Activated T-cell treated with anti-CD3 and anti-CD28 coated beads for 48 hours (primary cell): ENCODE results near the gene BDH2.

ENCODE experiments used
- DNase-seq: peaks from one replicate; pipeline ENCODE4 v3.0.0-alpha.2; 2020; ENCODE audit warnings: low read depth

The BDH2 gene

DNA sequence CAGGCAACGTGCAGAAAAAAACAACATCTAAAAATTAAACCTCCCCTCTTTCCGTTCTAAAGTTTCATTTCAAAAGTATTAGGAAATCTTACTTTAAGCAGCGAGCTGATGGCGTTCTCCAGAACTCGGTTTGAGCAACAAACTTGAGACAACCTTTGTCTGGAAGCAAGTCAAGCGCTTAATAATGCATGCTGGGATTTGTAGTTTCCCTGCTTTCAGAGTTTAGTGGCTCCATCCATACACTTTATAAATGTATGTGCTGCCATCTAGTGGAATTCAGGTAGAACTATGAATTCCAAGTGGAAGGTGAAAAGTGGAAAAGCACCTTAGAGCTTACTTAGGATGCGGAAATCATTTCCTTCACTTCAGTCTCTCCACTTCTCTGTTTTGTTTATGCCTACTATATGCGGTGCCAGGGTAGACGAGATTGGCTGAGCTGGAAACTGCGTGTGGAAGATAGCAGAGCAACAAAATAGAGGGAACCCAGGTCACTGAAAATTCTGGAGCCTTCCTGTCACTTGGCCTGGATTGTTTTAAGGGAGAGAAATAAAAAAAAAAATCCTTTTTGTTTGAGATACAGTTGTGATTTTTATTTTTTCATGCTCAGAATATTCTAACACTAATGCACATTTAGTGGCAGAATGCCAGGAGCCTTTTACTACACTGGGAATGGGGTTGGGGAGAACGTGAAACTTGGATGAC is at the start of gene BDH2:
BDH2 (minus strand) TSS at position 144 of the 702 bp plus-strand sequence. CDS start 3,580 bp downstream, outside the sequence.
- no peak for DNase-seq

DNA sequence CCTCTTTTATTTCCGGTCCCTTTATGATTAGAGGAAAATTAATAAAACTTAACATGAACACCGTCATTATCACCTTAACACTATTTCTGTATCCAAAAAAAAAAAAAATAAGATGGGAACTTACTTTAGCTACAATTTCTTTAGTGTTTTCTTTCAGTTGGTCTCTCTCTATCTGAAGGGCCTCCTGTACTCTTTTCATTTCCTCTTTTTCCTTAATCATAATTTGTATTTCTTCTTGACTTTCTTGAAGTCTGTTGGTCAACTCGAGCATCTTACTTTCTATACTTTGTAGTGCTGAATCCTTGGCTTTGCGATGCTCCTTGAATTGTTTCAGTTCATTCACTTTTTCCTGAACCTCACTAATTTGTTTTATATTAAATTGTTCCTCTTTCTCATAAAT is 45.3 kb upstream of the BDH2 start:
- DNase-seq, result no peak

DNA sequence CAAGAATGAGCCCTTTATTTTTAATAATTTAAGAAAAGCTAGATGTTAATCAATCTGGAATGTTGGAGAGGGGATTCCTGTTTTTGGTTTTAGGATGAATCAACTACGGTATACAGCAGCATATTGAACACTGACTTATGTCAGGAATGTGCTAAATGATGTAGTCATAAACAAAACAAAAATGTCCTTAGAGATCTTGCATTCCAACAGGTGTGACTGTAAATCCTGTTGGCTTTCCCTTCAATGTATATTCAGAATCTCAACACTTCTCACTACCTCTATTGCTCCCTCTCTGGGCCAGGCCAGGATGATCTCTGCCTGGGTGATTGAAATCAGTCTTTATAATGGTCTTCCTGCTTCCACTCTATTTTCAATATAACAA is 37.8 kb upstream of the BDH2 start:
- no peak for DNase-seq

DNA sequence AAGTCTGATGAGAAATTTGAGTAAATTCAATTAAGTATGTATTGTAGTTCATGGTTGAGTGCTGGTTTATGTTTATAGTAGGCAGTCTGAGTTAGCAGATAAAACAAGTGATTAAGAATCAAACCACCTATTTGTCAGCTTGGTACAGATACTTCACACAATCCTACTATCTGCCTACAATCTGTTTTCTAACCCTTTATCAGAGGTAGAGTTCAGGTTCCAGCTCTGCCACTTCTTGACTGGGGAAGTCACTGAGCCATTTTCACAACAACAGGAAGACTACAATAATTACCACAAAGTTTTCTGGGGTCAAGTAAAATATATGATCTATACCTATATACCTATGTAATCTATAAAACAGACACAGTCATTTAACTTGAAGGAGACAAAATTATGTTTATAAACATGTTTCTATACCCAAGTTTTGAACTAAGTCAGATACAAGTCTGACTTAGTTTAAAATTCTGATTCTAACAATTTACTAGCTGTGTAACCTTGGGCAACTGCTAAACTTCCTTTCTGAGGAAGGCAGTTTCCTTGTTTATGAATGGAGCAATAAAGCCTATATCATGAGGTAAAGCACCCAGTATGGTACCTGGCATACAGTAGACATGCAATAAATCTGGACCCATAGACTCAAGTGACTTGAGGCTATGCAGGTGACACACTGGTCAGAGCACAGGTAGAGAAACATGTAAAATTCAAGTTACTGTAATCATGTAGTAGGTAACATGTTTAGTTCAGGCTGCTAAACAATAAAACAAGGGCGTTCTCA is 37.2 kb upstream of the BDH2 start:
- DNase-seq, result no peak

DNA sequence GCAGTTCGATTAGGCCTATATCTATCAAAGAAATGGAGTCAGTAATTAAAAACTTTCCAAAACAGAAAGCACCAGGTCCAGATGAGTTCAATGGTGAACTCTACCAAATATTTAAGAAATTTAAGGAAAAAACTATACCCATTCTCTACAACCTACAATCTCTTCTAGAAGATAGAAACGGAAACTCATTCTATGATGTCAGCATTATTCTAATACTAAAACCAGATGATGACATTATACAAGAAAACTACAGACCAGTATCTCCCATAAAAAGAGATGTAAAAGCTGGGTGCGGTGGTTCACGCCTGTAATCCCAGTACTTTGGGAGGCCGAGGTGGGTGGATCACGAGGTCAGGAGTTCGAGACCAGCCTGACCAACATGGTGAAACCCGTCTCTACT is 29.5 kb upstream of the BDH2 start:
- no peak for DNase-seq

DNA sequence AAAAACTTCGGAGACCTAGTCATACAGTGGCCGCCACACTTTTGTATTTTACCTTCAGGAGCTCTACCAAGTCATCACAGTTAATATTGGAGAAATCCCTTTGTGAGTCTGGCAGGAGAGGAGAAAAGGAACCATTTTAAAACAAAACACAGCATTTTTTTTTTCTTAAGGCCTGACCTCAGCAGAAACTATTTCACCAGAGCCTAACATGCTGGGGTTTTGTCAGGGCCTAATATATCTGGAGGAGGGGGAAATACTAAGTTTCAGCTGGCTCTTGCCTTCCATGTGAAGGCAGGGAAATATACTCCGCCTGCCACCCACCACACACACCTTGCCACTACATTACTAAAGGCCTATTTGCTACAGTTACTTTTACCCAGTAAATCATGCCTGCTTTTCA is 26.5 kb upstream of the BDH2 start:
- no peak for DNase-seq

DNA sequence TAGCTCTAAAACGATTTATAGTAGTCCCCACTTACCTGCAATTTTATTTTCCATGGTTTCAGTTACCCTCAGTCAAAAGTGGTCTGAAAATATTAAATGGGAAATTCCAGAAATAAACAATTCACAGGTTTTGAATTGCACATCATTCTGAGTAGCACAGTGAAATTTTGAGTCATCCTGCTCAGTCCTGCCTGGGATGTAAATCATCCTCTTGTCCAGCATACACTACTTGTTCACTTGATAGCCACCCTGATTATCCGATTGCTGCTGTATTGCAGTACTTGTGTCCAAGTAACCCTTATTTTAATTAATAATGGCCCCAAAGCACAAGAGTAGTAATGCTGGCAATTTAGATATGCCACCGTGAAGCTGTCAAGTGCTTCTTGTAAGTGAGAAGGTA is 23.5 kb upstream of the BDH2 start:
- no peak for DNase-seq

DNA sequence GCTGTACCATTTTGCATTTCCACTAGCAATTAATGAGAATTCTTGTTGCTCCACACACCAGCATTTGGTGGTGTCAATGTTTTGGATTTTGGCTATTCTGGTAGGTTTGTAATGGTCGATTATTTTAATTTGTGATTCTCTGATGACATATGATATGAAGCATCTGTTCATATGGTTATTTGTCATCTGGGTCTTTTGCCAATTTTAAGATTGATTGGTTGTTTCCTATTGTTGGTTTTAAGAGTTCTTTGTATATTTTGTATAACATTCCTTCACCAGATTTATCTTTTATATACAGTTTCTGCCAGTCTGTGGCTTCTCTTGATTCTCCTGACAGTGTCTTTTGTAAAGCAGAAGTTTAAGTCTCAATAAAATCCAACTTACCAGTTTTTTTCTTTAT is 18.5 kb upstream of the BDH2 start:
- no peak for DNase-seq

DNA sequence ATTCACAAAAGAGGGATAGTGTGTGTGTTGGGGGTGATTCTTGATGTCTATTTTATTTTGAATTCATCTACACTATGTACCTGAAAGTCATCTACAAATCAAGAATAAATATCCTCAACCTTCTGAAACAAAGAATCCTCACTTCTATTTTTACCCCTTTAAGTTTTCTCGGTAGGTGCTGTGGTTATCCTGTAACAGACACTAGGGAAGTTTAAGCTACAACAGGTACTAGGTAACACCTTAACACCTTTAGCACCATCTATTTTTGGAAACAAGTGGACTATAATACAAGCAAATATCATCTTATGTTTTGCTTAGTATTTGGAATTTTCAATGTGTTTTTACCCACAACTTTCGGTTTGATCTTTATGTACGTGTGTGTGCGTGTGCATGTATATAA is 12.0 kb upstream of the BDH2 start:
- DNase-seq, result no peak

DNA sequence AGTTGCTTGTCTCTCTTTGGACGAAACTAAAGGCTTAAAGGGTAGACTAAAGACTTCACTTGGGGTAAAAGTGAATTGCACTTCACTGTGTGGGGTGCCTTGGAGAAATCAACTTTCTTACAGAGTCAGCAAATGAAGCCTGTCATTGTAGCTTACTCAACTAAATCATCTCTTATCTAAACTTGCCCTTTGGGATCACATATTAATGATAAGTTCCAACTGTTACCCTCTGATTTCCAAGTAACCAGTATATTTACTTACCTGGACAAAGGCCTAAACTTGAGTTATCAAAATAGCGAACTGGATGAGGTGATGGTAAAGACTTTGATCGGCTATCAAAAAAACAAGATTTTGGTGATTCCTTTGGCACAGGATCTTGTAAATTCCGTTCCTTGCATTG is 8.9 kb upstream of the BDH2 start:
- DNase-seq, result no peak

DNA sequence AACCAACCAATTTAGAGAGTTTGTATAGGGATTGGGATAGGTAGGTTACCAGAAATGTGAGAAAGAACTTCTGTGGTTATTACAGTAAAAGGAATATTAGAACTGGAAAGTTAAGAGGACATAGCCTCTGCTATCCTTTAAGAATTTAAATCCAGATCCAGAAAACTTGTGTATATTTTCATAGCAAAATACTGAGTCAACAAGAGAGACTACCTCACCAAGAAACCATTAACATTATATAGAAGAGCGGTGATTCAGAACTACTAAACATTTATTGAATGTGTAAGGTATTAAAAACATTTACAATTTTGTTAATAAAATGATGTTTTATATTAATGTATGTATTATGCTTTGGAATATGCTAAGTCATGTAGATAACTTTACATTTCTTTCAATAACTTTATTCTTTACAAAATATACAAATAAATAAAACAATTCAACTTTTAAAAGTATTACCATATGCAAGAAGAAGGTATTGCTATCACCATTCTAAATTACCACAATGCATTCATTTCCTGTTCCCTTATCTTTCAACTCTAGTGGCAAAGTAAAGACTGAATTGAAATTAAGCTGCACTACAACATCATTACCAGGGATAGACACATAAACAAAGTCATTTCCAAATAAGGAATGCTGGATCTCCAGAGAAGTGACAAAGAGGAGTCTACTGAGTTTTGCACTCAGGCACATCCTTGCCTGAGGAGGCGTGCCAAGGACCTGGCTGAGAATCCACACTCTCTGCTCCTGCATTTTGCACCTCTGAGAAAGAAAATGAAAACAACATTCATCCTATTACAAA is 6.1 kb upstream of the BDH2 start:
- no peak for DNase-seq

DNA sequence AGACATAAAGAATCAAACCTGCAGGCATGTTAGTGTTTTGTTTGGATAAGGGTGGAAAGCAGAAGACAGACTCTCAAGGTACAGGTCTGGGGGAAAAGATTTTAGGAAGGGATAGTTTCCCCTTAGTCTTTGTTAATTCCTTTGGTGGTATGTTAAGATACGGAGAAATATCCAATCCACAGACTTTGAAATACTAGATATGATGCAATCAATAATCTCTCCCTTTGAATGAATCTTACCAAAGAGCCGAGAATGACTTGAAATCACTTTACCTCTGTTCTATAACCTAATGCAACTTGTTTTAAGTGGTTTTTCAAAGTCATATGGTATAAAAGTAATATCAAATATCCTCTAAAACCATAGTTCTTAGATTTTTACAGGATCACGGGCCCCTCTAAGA is 5.3 kb upstream of the BDH2 start:
- DNase-seq, result no peak

DNA sequence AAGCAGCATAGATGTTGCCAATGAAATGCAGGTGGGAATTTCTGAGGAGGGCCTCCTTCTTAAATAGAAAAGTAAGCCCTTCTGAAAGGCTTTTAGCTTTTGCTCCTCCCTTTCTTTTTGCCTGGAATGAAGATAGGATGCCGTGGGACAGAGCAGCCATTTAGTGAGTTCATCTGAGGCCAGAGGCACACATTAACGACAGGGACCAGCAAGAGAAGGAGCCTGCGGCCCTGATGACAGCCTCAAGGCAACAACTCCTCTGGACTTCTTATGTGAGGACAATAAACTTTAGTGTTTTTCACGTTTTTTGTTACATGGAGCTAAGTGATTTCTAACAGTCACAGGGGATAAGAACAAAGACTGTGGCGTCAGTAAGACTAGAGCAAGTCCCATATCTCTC is 1.1 kb upstream of the BDH2 start:
- no peak for DNase-seq

DNA sequence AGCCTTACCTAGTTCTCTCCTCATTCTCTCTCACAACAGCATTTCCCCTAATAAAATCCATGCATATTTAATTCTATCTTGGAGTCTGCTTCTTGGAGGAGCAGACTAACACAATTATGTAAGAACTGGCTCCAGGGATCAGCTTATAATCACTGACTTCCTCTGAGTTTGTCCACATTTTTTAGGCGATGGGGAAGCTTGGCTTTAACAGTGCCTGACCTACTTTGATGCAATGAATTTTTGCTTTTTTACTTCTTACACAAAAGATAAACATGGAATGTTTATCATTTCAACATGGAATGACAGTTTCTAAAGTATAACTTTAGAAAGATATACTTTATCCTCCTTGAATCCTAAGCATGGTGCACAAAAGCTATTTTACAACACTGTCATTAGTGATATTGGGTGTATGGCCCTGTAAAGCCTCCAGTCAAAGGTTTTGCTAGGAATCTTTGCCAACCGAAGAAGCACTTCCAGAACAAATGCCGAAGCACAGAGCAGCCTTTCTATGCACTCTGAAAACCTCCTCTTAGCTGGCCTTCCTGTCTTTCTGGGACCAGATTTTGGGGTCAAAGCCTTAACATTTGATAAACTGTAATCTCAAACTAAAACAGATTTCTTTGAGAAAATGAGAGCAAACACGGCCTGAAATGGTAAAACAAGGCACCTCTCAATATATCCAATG is 736 bp downstream of the BDH2 start:
- no peak for DNase-seq

DNA sequence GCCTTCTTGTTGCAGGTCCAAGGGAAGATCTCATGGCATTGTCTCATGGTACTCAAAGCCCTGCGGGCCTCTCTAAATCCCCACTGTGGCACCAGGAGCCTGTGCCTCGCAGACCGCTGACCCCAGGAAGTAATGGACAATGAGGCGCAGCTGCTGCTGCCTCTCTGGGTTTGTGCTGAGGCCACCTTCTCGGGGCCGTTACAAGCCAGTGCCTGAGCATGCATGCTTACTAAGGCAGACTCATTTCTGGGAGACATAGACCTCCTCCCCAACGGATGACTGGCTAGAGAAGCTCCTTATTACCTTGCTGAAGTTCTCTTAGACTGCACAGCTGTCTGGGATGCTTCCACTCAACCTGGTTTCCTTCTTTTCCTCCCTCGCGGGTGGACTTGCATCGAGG is 1.3 kb downstream of the BDH2 start:
- DNase-seq, result no peak

DNA sequence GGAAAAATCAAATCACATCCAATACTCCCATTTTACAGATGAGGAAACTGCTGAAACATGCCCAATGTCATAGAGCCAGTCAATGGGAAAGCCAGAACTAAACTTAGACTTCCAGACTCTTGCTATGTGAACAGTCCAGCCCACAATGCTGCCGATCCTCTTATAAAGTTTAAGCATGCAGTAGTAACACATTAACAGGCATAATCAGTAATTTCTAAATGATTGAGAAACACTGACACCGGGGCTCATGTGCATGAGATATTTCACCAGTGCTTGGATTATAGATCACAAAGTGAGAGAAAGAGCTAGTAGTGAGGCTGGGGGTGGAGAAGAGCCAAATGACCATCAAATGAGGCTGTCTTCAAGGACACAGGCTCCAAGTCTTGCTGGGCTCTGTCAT is 2.5 kb downstream of the BDH2 start:
- no peak for DNase-seq

DNA sequence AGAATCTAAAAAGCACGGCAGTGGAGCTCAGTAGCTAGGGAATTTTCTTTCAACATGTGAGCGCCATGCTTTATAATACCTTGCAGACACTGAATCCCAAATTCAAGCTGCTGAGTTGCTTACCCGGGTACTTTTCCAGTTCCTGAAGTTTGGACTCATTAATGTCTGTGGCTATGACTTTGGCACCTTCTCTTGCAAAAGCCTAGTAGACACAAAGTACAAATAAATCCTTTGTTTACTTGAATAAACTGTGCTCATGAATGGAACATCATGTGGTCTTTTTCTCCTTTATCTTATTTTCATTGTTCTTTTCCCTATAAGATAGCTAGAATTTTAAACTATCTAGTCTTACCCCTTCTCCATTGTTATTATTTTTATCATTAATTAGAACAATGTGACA is 4.6 kb downstream of the BDH2 start:
- no peak for DNase-seq

DNA sequence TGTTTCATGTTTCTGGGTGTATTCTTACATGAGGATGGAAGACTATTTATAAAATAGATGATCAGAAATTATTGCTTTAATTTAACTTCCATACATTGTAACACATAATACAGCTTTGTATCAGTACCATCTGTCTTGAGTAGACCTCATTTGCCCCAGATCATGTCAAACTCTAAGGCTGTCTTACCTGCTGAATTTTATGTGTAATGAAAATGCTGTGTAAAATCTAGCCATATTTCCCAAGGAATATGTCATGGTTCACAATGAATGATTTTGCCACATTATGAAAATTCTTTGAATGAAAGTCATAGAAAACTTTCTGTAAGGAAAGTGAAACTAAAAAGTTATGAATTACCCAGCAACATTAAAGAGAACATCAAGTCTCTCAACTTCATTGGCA is 7.4 kb downstream of the BDH2 start:
- no peak for DNase-seq

DNA sequence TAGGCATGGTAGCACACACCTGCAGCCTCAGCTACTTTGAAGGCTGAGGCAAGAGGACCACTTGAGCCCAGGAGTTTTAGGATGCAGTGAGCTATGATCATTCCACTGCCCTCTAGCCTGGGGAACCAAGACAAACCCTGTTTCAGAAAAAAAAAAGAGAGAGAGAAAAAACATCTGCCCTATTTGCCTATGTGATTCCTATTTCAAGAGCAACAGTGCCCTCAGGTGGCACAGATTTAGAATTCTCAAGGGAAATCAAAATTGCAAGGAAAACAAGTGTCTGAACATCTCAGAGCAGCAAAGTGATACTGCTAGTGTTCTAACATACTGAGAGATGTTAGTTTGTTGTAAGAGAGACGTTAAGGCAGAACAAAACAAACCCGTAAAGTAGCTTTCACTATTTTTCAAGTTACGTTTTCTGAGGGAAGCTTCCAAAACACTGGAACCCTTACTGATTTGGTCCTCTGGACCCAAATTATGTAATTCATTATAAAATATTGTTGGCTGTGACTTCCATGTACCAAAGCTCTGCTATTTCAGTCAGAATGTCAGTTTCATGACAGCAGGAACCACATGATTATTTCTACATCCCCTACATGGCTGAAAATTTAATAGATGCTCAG is 7.9 kb downstream of the BDH2 start:
- no peak for DNase-seq

DNA sequence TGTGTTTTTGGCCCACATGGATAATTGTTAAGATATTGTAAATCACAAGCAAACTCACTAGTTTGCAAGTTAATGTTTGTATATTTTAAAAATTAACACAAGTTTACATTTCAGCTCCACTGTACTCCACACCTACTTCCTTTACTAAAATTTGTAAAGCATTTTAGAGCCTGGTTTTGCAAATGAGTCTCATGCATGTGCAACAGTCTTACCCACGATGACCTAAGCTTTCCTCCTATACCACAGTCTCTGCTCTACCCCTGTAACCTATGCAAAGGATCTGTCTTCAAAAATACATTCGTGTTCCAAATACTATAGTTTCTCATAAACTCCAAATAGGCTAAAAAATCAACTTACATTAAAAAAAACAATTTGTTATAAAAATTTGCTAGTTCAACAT is 10.2 kb downstream of the BDH2 start:
- DNase-seq, result no peak

DNA sequence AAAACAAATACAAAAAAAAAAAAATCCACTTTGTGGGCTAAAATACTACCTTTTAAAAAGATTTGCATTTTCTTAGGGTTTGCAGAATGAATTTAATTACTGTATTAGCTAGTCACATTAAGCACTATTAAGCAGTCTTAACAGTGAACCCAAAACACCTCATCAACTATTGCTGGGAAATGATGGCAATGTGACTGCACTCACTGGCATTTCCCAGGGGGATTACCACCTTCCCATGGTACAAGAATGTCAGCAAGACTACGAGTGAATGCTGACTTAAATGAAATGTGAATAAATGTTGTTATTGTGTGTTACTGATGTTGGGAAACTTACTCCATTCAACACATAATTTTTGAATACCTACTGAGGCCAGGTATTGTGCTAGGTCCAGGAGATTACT is 13.1 kb downstream of the BDH2 start:
- DNase-seq, result no peak

DNA sequence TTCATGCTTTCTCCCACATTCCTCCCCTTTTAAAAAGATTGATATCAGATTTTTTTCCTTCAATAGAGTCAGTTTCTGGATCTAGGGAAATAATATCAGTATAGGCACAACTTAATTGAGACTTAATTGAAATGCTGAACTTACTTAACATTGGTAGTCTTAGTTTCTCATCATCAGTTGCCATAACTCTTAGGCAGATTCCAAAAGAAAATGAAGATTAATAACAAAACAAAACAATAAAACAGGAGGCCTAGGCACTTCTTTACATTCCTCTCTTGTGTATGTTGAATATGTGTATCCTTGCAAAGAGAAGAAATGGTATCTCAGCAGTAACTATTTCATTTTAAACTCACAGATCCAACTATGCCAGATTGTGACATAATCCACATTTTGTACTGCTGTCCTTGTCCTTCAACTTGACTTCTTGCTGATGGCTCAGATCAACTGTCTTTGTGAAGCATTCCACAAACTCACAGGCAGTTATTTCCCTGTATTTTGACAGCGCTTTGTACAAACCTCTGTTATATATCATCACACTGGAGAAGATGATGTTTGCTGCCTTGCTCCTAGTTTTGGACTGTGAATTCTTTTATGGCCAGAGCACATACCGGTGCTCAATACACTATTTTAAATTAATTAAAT is 14.0 kb downstream of the BDH2 start:
- no peak for DNase-seq
